DND-41 (cell line): ENCODE data around the gene TMEM54.

Experiments
- EZH2 ChIP-seq: IDR thresholded peaks from 3 replicates; pipeline ENCODE4 v1.6.1; 2012; ENCODE audit warnings: borderline replicate concordance, low read depth, mild to moderate bottlenecking, moderate library complexity, low read length, inconsistent platforms; ENCODE audit not compliant: severe bottlenecking
- TF ChIP-seq, protein P1 (sequence below): IDR thresholded peaks from 2 replicates; pipeline ENCODE4 v1.5.1; 2012; ENCODE audit warnings: borderline replicate concordance, low read length, moderate library complexity, mild to moderate bottlenecking; ENCODE audit not compliant: poor library complexity, severe bottlenecking; ENCODE audit errors: extremely low read depth

DNA sequence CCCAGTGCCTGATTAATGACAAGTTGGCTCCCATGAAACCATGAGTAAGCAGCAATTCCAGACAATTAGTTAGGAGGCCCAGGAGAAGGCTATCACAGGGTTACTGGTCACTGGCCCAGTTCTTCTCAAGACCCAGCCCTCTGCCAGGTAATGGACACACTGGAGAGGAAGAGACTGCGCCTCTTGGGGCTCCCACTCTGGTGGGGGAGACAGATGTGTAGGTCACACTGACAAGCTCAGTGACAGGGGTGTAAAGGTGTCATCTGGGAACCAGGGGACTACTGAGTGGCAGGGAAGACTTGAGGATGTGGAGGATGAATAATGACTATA, 10.0 kb downstream of the TMEM54 start:
- TF ChIP-seq, protein P1, sequence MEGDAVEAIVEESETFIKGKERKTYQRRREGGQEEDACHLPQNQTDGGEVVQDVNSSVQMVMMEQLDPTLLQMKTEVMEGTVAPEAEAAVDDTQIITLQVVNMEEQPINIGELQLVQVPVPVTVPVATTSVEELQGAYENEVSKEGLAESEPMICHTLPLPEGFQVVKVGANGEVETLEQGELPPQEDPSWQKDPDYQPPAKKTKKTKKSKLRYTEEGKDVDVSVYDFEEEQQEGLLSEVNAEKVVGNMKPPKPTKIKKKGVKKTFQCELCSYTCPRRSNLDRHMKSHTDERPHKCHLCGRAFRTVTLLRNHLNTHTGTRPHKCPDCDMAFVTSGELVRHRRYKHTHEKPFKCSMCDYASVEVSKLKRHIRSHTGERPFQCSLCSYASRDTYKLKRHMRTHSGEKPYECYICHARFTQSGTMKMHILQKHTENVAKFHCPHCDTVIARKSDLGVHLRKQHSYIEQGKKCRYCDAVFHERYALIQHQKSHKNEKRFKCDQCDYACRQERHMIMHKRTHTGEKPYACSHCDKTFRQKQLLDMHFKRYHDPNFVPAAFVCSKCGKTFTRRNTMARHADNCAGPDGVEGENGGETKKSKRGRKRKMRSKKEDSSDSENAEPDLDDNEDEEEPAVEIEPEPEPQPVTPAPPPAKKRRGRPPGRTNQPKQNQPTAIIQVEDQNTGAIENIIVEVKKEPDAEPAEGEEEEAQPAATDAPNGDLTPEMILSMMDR: no peak
- TF ChIP-seq EZH2: no peak
